Endothelial cell of umbilical vein (primary cell): ENCODE data around the gene CSGALNACT2.

Experiments
- CTCF ChIP-seq, 2 donors: IDR thresholded peaks; 1 replicate in 1 of 2; 2 replicates in 1 of 2; pipeline ENCODE4 v1.5.1; 2011; ENCODE audit warnings: low read length in 2 of 2, mild to moderate bottlenecking in 2 of 2, moderate library complexity in 2 of 2, control low read depth in 1 of 2, inconsistent platforms in 1 of 2, low read depth in 1 of 2; ENCODE audit not compliant: insufficient read depth in 1 of 2; ENCODE audit errors: extremely low read depth in 1 of 2
- EZH2 ChIP-seq: IDR thresholded peaks from 2 replicates; pipeline ENCODE4 v1.6.1; 2012; ENCODE audit warnings: borderline replicate concordance, low read depth, mild to moderate bottlenecking, moderate library complexity, low read length, inconsistent platforms; ENCODE audit not compliant: severe bottlenecking
- GATA2 ChIP-seq: IDR thresholded peaks from 2 replicates; pipeline ENCODE4 v1.7.0; 2011; ENCODE audit warnings: low read depth, mild to moderate bottlenecking, moderate library complexity, mixed read lengths, low read length; ENCODE audit not compliant: insufficient read length, insufficient read depth
- JUN ChIP-seq: IDR thresholded peaks from 2 replicates; pipeline ENCODE4 v1.6.1; 2011; ENCODE audit warnings: borderline replicate concordance, low read depth; ENCODE audit not compliant: insufficient read length, insufficient read depth
- MAX ChIP-seq: IDR thresholded peaks from 2 replicates; pipeline ENCODE4 v1.6.1; 2011; ENCODE audit not compliant: insufficient read depth, insufficient read length
- MYC ChIP-seq: IDR thresholded peaks from one replicate; pipeline ENCODE4 v1.6.1; 2011; ENCODE audit warnings: mild to moderate bottlenecking, low read depth, low read length
- POLR2A ChIP-seq: IDR thresholded peaks from 2 replicates; pipeline ENCODE4 v1.6.1; 2012; ENCODE audit warnings: low read depth, mild to moderate bottlenecking, control low read depth, low read length
- POLR2AphosphoS5 ChIP-seq: IDR thresholded peaks from 2 replicates; pipeline ENCODE4 v1.6.1; 2012; ENCODE audit warnings: low read depth, mild to moderate bottlenecking, control low read depth, low read length, moderate library complexity; ENCODE audit not compliant: insufficient read depth

GRCh38 chr10:43120929-43121314 lies 17.3 kb upstream of the CSGALNACT2 start:
- TF ChIP-seq EZH2, result no peak
- no peak for TF ChIP-seq CTCF (IDR thresholded peaks at IDR 0.05; ENCODE audit: extremely low read depth in 1 of 2, insufficient read depth in 1 of 2, low read depth in 1 of 2, low read length in 2 of 2)
- TF ChIP-seq MAX, result no peak
- no peak for TF ChIP-seq MYC
- no peak for TF ChIP-seq POLR2A
- no peak for TF ChIP-seq POLR2AphosphoS5
- no peak for TF ChIP-seq GATA2
- no peak for TF ChIP-seq JUN
